ENCODE data around the gene CUX1.
A peak's percentile ranks its signal among the peaks of the same experiment; 100 is the strongest.
"Not testable (repeated sequence)": the region's sequence is repeated elsewhere in the genome, so short reads cannot be mapped to it uniquely, and the experiment has no call there.

CUX1 gene

GRCh38 chr7:102301367-102301766 lies 483.9 kb downstream of the CUX1 start:
- DNase-seq, result not testable (repeated sequence)

GRCh38 chr7:102302025-102302424 lies 484.6 kb downstream of the CUX1 start:
- DNase-seq, result no peak

DNA sequence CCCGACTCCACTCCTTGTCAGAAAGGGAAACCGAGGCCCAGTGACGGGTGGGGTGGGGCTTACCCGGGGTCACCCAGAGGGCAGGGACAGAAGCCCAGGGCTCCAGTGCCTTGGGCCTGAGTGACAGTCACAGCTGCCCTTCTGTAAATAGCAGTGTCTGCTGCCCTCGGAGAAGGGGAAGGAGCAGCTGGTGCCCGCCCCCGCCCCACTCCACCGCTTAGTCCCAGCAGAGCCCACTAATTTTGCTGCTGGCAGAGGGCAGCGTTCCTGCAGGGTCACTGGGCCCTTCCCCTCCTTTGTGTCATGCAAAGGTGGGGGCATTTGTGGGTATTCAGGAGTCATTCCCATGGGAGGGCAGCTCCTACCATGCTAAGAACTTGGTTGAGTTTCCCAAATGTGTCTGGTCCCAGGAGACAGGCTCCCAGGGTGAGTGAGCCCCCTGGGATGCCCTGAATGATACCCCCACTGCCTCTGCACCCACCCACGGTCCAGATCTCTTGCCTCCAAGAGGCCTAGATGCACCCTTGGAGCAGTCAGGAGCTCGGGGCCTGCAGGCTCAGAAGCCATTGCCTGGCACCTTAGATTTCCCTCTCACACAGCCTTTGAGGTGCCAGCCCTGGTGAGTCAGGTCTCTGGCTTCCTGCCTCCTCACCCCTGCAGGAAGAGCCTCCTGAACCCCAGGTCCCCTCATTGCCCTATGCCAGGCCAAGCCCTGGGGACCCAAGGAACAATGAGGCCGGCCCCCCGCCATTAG lies 486.4 kb downstream of the CUX1 start:
- DNase-seq, result no peak

DNA sequence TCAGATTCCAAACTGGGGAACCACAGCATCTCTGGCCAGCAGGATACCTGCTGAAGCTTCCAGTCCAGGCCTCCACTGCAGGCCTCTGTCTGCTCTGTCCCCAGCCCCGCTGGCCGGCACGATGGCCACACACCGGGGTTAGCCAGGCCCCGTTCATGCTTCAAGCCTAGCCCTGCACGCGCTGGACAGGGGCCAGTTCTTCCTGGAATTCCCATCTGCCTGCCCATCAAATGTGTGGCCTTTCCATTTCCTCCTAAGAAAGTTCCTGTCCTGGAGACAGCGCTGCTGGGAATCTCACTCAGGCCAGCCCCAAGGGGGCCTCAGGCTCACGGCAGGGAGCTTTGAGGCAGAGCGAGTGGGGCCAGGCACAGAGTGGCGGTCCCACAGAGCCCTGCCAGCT lies 487.2 kb downstream of the CUX1 start:
- DNase-seq, result no peak

- DNase-seq, result no peak
Measured at GRCh38 chr7:102305414-102306268, 488.2 kb downstream of the CUX1 start.

GRCh38 chr7:102306916-102307677 lies 489.7 kb downstream of the CUX1 start:
- DNase-seq, result no peak

GRCh38 chr7:102310414-102310815 lies 493.0 kb downstream of the CUX1 start:
- no peak for DNase-seq

DNA sequence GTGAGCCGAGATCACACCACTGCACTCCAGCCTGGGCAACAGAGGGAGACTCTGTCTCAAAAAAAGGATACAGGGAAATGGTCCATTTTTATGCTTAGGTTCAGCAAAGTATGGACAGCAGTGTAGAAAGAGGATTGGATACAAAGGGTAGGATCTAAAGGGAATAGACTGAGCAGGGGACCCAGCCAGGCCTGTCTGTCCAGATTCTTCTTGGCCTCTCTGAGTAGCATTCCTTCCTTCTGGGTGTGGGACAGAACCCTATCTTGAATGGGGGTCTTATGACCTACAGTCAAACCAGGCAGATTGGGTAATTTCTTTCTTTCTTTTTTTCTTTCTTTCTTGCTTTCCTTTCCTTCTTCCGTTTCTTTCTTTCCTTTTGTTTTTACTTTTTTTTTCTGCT lies 494.9 kb downstream of the CUX1 start:
- no peak for DNase-seq

DNA sequence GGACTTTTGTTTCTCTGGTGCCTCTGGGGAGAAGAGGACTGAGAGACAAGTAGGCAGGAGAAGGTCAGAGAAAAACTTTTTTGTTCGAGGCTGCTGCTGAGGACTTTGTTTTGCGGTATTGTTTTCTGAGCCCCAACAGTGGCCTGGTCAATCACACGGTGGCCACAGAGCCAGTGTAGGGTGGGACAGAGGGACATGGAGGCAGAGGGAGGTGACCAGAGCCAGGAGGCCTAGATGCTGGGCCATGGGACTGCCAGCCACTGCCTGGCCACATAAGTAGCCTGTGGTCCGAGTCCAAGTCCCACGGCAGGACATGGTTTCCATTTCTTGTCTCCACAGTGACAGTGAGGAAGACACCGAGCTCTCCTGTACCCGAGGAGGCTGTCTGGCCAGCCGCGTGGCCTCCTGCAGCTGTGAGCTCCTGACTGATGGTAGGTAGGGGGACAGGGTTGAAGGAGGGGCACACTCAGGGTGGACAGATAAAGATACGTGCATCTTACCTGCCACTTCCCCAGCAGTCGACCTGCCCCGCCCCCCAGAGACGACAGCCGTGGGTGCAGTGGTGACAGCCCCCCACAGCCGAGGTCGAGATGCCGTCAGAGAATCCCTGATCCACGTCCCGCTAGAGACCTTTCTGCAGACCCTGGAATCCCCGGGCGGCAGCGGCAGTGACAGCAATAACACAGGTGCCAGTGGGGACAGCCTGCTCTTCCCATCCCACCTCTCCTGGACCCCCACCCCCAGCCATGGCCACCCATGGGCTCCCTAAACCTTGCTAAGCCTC lies 496.8 kb downstream of the CUX1 start:
- DNase-seq, result peak; percentile 7

DNA sequence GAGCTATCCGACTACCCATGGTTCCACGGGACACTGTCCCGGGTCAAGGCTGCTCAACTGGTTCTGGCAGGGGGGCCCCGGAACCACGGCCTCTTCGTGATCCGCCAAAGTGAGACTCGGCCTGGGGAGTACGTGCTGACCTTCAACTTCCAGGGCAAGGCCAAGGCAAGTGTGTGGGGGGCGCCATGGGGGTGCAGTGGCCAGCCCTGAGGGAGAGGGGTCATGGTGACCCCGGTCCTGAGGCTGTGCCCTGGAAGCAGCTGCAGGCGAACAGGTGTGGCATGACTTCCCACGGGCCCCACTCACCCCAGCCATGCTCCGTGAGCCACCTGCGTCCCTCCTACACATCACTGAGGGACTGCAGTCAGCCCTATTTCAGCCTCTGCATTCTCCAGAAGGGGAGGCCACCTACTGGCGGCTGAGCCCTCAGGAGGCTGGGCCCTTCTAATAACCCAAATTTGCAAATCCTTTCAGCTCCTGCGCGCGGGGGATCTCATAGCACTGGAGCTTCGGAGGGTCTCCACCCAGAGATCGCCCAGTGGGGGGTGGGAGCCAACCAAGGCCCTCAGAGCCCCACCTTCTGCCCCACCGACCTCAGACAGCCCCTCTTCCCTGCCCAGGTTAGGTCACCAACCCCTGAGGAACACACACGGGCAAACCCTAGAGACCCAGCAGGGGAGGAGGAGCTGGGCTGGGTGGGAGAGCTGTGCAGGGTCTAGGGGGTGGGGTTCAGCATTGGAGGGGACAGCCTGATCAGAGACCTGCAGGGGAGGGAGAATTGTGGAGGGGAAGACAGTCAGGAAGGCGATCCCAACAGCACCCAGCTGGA lies 500.0 kb downstream of the CUX1 start:
- DNase-seq, result peak; percentile 56

DNA sequence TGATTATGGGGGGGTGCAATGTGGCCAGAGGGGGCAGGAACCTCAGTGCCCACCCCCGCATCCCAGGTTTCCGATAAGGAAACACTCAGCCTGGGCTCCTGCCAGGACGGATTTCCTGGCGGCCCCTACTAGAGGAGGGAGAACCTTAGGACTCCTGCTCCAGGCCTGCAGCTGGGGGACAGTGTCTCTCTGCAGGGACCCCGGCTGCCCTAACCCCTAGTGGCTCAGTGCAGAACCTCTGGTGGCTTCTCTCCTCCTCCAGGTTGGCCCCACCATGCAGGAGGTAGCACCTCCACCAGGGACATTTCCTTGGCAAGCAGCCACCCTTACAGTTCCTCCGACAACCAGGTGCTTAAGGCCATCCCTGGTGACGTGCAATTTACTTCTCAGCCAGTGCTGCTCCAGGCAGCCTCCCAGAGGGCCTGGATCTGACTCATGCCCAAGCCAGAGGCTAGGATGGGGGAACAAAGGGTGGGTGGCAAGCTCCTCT lies 501.1 kb downstream of the CUX1 start:
- DNase-seq, result peak; percentile 44

DNA sequence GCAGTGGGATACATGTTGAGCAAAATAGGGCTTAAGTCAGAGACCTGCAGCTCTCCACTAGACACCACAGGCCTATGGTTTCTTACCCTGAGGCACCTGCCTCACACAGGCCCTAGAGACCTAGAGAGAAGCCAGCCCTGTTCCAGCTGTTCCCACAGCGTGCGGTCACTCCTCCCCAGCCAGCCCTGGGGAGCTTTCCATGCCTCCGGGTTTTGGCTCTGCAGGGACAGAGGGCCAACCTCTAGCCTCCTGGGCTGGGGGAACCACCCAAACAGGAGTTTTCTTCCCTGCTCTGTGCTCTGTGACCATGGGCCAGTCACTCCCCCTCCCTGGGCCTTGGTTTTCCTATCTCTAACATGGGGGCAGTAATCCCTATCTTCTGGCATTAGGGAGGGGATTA lies 502.2 kb downstream of the CUX1 start:
- DNase-seq, result peak; percentile 10

- peak; percentile 14 for DNase-seq
Measured at GRCh38 chr7:102320181-102320580, 502.8 kb downstream of the CUX1 start.

DNA sequence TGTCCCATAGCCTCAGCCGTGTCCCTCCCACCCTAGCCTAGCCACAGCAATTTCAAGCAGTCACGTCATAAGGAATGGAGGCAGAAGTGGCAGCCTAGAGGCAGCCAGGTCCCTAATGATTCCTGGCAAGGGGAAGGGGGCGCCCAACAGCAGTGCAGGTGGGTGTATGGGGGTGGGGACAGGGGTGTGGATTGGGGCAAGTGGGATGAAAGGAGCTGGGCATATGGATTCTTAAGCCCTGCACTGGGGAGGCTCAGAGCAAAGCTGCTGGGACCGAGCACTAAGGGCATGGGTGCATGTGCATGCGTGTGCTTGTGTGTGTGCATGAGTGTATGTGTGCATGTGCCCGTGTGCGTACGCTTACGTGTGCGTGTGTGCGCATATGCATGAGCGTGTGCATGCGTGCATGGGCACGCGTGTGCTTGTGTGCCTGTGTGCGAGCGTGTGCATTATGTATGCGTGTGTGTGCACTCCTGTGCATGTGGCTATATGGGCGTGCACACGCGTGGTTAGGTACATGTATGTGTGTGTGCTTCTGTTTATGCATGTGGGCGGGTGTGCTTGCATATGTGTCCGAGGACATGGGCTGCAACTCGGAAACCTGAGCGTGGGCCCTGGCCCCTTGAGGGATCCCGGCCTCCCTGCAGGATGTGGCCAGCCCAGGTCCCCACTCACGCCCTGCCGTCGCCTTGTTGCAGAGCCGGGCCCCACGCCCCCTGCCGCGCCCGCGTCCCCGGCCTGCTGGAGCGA lies 503.4 kb downstream of the CUX1 start:
- DNase-seq, result peak; percentile 18

GRCh38 chr7:102321351-102322201 lies 504.1 kb downstream of the CUX1 start:
- DNase-seq, result peak; percentile 10

- peak; percentile 9 for DNase-seq
Measured at GRCh38 chr7:102322202-102322715, 504.8 kb downstream of the CUX1 start.

DNA sequence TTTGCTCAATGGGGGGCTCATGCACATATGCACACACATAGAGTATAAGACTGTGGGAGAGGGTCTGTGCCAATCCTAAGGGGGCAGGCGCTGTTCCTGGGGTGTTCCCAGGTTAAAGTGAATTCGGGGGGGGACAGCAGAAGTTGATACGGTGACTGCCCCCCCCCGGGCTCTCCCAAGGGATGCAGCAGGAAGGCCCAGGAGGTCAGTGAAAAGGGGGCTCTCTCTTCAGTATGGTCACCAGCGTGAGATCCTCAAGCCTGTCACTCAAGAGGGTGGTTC lies 506.4 kb downstream of the CUX1 start:
- DNase-seq, result peak; percentile 5

- DNase-seq, result not testable (repeated sequence)
Measured at GRCh38 chr7:102325106-102325505, 507.7 kb downstream of the CUX1 start.

DNA sequence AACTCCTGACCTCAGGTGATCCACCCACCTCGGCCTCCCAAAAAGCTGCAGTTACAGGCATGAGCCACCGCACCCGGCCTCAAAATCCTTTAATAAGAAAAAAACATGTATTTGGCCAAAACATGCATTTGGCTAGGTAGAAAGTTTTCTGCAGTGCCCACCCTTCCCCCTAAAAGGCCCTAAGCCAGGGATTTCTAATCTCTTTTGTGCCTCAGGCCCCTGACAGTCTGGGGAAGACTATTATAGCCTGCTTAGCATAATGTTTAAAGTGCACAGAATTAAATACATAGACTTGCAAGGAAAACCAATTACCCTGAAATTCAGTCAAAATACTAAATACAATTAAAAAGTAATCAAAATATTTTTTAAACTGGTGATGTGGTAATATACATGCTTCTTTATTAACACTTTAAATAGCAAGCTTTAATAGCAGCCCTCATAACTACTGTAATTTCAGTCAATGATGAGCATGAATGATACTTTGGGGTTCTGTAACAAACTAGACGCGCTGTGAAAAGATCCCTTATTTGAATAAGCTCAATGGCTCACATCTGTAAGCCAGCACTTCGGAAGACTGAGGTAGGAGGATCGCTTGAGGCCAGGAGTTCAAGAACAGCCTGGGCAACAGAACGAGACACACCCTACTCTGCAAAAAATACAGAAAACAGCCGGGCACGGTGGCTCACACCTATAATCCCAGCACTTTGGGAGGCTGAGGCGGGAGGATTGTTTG lies 508.9 kb downstream of the CUX1 start:
- DNase-seq, result no peak

All from 8988T (cell line).